Measurements from ENCODE around the gene MRPL12.

The MRPL12 gene

GRCh38 chr17:81683208-81683583 lies 20.0 kb upstream of the MRPL12 start:
- DNase-seq: peak in 1 of 2 experiments; percentile 49

DNA sequence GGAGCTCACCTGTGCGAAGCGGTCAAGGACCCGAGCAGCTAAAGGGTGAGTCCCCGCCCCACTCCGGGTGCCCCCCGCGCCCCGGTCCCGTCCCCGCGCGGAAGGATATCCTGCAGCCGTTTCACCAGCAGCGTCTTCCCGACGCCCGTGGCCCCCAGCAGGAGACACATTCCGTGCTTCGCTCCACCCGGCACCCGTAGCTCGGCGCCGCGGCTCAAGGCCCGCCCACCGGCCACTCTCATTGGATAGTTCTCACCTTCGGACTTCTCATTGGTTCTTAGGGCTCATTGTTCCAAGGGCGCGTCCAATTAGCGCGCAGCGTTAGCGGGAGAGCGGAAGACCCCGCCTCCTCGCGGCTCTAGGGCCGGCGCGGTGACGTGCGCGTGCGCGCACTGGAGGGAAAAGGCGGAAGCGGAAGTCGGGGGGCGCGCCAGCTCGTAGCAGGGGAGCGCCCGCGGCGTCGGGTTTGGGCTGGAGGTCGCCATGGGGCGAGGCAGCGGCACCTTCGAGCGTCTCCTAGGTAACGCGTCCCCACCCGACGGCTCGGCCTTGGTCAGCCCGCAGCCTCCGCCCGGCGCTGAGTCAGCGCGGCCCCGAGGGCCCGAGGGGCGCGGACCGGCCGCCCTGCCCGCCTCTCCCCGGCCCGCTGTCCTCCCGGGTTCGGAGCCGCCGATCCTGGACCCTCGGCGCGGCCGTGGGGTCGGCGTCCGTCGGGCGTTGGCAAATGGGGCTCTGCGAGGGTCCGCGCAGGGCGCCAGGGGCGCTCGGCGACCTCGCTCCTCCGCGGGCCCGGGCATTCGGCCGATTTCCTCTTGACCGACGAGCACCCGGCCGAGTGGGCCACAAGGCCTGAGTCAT lies 19.4 kb upstream of the MRPL12 start, which contains the start of the genes ARL16 and HGS:
TSS of gene ARL16 (minus strand) at position 214 of the 858 bp plus-strand sequence. CDS start at position 170, 44 bp downstream.
TSS of gene HGS (plus strand) at position 428 of the 858 bp plus-strand sequence. CDS start at position 484, 56 bp downstream.
- DNase-seq: peak; percentile 99

DNA sequence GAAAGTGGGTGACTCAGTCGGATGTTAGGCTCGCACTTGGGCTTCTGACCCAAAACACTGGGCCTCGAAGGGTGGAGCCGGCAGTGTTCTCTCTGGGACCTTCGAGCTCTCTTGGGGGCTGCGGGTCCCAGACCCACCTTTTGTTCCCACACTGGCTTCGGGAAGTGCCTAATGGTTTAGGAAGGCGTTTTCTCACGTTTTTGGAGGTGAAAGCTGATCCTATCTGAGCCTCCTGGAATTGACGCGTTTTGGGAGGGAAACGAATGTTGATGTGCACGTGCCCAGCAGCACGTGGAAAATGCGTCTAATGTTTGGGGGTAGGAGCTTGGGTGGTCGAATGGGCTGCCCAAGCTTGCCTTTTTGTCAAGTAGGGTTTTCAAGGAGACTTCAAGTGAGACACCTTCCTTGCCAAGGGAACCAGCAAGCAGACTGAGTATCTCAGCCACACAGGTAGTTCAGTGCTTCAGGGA lies 18.7 kb upstream of the MRPL12 start:
- no peak for DNase-seq

DNA sequence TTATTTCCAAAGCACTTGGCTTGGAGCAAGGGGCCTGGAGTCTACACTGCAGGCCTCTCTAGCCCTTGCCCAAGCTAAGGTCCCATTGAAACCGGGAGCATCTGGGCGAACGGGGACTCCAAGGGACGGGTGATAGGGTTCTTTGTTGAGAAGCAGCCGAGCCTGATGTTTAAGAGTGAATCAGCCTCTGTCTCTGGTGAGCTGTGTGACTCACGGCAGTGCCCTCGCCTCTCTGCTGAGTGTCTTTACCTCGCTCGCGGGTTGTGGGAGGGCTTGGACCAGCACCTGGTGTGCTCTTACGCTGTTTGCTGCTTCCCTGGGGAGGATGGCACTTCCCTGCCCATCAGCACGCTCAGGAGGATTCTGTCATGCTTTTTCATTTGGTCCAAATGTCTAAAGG lies 18.1 kb upstream of the MRPL12 start:
- DNase-seq: no peak

- no peak for DNase-seq
These were observed 16.6 kb upstream of the MRPL12 start for GRCh38 chr17:81686614-81687013.

DNA sequence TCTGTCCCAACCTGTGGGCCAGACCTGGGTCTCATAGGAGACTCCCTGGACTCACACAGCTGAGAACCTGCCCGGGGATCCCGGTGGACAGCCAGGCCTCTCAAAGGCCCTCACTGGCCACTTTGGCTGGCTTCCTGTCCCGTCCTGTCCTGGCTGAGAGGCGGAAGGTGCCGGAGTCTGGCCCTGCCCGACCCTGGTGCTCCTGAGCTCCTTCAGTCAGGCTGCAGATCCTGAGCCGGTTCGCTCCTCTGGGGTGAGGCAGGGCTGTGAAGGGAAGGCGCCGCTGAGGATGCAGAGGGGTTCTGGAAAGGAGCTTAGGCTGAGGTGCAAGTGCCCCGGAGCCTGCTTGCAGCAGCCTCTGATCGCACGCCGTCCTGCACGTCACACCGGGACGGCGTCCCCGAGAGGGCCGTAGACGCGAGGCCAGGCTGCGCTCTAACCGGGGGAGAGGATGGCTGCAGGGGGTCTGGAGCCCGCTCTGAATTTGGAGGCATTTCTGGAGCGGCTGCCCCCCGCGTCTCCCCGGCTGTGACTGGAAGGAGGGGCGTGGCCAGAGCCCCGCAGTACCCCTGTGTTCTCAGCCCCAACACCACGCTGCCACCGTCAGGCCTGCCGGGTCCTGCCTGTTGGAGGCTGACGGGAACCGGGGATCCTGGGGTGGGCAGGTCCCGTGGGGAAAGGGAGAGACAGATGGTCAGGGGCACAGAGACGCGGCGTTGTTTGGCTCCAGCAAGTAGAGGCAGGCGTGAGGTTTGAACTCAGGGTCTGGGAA lies 15.2 kb upstream of the MRPL12 start:
- no peak for DNase-seq

GRCh38 chr17:81688616-81689015 lies 14.6 kb upstream of the MRPL12 start:
- no peak for DNase-seq

DNA sequence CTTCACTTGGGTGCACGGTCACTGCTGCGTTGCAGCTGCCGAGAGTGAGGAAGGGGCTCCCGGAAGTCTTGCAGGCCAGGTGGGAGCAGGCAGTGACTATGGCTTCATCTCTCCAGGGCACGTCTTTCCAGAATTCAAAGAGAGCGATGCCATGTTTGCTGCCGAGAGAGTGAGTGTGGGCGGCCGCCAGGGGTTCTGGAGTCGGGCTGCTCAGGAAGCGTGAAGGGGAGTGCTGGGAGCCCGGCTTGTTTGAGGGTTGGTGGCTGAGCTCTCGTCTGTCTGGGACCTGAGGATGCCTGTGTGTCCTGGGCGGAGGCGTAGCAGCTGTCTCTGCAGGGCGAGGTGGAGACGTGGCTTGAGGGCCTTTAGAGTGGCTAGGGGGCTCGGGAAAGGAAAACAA lies 13.1 kb upstream of the MRPL12 start:
- DNase-seq: no peak

GRCh38 chr17:81690549-81690948 lies 12.6 kb upstream of the MRPL12 start:
- no peak for DNase-seq

GRCh38 chr17:81691196-81691595 lies 12.0 kb upstream of the MRPL12 start:
- no peak for DNase-seq

DNA sequence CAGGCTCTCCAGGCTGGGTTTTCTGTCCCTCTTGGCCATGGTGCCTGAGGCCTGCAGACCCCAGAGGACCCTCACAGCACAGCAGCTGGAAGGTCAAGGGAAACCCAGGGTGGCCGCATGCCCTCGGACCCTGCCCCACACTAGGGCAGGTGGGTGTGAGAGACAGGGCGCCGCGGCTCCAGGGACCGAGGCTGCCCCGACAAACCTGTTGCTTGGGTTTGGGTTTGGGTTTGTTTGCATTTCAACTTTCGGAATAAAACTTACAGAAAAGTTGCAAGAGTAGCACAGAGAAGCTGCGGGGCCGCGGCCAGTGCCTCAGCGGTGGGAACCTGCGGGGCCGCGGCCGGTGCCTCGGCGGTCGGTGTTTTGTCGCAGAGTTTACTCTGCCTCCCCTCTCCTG lies 11.6 kb upstream of the MRPL12 start:
- DNase-seq: no peak

- DNase-seq: no peak
These were observed 9.5 kb upstream of the MRPL12 start for GRCh38 chr17:81693509-81694210.

- no peak for DNase-seq
These were observed 8.4 kb upstream of the MRPL12 start for GRCh38 chr17:81694810-81695209.

DNA sequence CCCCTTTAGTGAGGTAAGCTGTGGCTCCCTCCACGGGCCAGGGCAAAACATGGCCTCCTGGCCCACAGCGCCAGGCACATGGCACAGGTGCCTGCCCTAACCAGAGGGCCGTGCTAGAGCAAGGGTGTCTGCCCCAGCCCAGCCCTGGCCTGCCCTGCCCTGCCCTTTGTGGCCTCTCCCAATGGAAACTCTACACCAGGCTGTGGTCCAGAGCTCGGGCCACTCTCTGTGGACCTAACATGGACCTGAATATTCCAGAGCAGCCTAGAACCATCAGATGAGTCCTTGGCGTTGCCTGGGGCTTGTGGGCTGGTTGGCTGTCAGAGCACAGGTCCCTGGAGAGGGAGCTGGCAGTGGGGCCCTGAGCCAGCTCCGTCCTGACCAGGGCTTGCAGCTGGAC lies 8.0 kb upstream of the MRPL12 start:
- DNase-seq: no peak

DNA sequence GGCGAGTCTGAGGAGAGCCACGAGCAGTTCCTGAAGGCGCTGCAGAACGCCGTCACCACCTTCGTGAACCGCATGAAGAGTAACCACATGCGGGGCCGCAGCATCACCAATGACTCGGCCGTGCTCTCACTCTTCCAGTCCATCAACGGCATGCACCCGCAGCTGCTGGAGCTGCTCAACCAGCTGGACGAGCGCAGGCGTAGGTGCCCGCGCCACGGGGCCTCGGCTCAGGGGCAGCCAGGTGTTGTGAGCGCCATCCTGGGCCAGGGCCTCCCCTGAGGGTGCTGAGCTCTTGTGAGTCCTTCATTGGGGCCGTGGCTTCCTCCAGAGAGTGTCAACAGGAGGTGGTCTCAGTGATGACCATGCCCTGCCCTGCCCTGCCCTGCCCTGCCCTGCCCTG lies 7.4 kb upstream of the MRPL12 start:
- no peak for DNase-seq

GRCh38 chr17:81696218-81696941 lies 6.8 kb upstream of the MRPL12 start:
- DNase-seq: no peak

- no peak for DNase-seq
These were observed 5.7 kb upstream of the MRPL12 start for GRCh38 chr17:81697261-81698044.

- DNase-seq: no peak
These were observed 2.5 kb upstream of the MRPL12 start for GRCh38 chr17:81700353-81701287.

GRCh38 chr17:81701288-81702071 lies 1.7 kb upstream of the MRPL12 start:
- DNase-seq: peak; percentile 42 to 47

All from Kasumi-1 (cell line).